ENCODE measurements around the gene NCK2. TPM values are rescaled to one million over a fixed set of nuclear protein-coding genes. Genes with fewer than 3 reads are reported as not detected.

Gene NCK2
- total and polyA plus RNA-seq, 2 of the 4 experiments (the other 2 are of a cell fraction): 15.8 to 22.2 TPM

DNA sequence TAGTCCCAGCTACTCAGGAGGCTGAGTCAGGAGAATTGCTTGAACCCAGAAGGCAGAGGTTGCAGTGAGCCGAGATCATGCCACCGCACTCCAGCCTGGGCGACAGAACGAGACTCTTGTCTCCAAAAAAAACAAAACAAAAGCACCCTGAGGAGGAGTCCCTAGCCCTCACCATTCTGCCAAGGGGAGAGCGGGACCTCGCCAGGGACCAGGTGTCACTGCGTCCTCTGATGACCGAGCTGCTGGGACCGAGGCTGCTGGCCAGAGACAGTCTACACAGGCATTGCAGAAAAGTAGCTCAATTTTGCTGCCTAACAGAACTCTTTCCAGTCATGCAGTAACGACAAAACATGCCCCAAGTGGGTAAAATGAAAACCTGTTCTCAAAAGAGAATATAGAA lies 18.4 kb downstream of the NCK2 start:
- no peak overlapping the region for H3K14ac ChIP-seq (replicated peaks; ENCODE audit: low read depth, low read length)
- 95% methylated on average over 4 of the region's 10 CpGs; no CpG with 5 or more reads in 1 of the 2 experiments for WGBS, 2 experiments (ENCODE audit: extremely low coverage in 2 of 2, insufficient read length in 1 of 2)
- CTCF ChIA-PET: no interaction called here
- H3K4ac ChIP-seq (ENCODE audit: low read depth, low read length): no peak overlapping the region
- no peak overlapping the region for H3K4me3 ChIP-seq (ENCODE audit: insufficient read depth, low read depth, low read length)
- no peak overlapping the region for H2BK5ac ChIP-seq (ENCODE audit: low read depth, low read length, poor library complexity, severe bottlenecking)
- TF ChIP-seq ELK1 (IDR thresholded peaks at IDR 0.05; ENCODE audit: borderline replicate concordance, low read depth, low read length) (no peak), RAD21 (IDR thresholded peaks at IDR 0.05; ENCODE audit: low read length) (no peak), FOS (IDR thresholded peaks at IDR 0.05; ENCODE audit: low read depth, low read length) (no peak), POLR2A (IDR thresholded peaks at IDR 0.05; ENCODE audit: low read depth, low read length) (no peak), BHLHE40 (IDR thresholded peaks at IDR 0.05; ENCODE audit: low read depth, low read length) (no peak), CHD1 (IDR thresholded peaks at IDR 0.05; ENCODE audit: low read depth, low read length) (no peak), MXI1 (IDR thresholded peaks at IDR 0.05; ENCODE audit: borderline replicate concordance, low read depth, low read length) (no peak), NFE2L2 (IDR thresholded peaks at IDR 0.05; ENCODE audit: low read depth, low read length) (no peak), MAFK (IDR thresholded peaks at IDR 0.05; ENCODE audit: low read depth, low read length) (no peak), RFX5 (IDR thresholded peaks at IDR 0.05; ENCODE audit: low read depth, low read length) (no peak), MAZ (IDR thresholded peaks at IDR 0.05; ENCODE audit: borderline replicate concordance, low read depth, low read length) (no peak), CEBPB (IDR thresholded peaks at IDR 0.05; ENCODE audit: low read depth, low read length) (no peak), SMC3 (IDR thresholded peaks at IDR 0.05; ENCODE audit: low read depth, low read length) (no peak), RCOR1 (IDR thresholded peaks at IDR 0.05; ENCODE audit: insufficient replicate concordance, low read length) (no peak)
- TF ChIP-seq, protein P1, sequence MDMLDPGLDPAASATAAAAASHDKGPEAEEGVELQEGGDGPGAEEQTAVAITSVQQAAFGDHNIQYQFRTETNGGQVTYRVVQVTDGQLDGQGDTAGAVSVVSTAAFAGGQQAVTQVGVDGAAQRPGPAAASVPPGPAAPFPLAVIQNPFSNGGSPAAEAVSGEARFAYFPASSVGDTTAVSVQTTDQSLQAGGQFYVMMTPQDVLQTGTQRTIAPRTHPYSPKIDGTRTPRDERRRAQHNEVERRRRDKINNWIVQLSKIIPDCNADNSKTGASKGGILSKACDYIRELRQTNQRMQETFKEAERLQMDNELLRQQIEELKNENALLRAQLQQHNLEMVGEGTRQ (IDR thresholded peaks at IDR 0.05; ENCODE audit: low read depth, low read length): no peak
- TF ChIP-seq, protein P2, sequence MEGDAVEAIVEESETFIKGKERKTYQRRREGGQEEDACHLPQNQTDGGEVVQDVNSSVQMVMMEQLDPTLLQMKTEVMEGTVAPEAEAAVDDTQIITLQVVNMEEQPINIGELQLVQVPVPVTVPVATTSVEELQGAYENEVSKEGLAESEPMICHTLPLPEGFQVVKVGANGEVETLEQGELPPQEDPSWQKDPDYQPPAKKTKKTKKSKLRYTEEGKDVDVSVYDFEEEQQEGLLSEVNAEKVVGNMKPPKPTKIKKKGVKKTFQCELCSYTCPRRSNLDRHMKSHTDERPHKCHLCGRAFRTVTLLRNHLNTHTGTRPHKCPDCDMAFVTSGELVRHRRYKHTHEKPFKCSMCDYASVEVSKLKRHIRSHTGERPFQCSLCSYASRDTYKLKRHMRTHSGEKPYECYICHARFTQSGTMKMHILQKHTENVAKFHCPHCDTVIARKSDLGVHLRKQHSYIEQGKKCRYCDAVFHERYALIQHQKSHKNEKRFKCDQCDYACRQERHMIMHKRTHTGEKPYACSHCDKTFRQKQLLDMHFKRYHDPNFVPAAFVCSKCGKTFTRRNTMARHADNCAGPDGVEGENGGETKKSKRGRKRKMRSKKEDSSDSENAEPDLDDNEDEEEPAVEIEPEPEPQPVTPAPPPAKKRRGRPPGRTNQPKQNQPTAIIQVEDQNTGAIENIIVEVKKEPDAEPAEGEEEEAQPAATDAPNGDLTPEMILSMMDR (conservative IDR thresholded peaks at IDR 0.05; ENCODE audit: low read depth, low read length): no peak
- peaks cover 25% of the 10 kb centered on the region; the same call in 1 of the 2 replicates for H3K9me1 ChIP-seq (ENCODE audit: insufficient read depth, low read length)
- intact Hi-C loops (cut with micrococcal nuclease) (no loop called here), in situ Hi-C loops (cut with MboI; ENCODE audit: low sequenced_read_pairs) (no loop called here), dilution Hi-C loops (cut with HindIII; ENCODE audit: low sequenced_read_pairs, unreplicated experiment) (no loop called here)
- ATAC-seq (ENCODE audit: low read depth) (no peak), DNase-seq (no peak)
- no peak overlapping the region for H3K18ac ChIP-seq (ENCODE audit: low read depth, low read length)
- no peak overlapping the region for H3K27ac ChIP-seq (ENCODE audit: insufficient read depth, low read length)
- H3K79me1 ChIP-seq (ENCODE audit: low read depth in 1 of 2, low read length in 2 of 2): peaks cover 51 to 77% of the 10 kb centered on the region in 2 experiments
- no peak overlapping the region for H3K4me2 ChIP-seq (ENCODE audit: low read depth, low read length)
- H3K27me3 ChIP-seq (ENCODE audit: control insufficient read depth, insufficient read depth, low read length): no peaks in the 10 kb centered on the region
- no peak overlapping the region for H3K56ac ChIP-seq (ENCODE audit: extremely low read depth, insufficient read depth, low read length)
- no TSS peak for BruUV-seq (replicated peaks)
- peaks cover 58% of the 10 kb centered on the region for H4K20me1 ChIP-seq (ENCODE audit: insufficient read depth, low read length)
- H4K8ac ChIP-seq (ENCODE audit: low read depth in 2 of 2, low read length in 2 of 2): no peak overlapping the region
- H4K5ac ChIP-seq (ENCODE audit: low read depth, low read length): no peak overlapping the region
- H2BK120ac ChIP-seq (ENCODE audit: low read depth, low read length): no peak overlapping the region
- H3K9me3 ChIP-seq (ENCODE audit: control insufficient read depth, insufficient read depth, low read length): no peaks in the 10 kb centered on the region
- H2BK20ac ChIP-seq (ENCODE audit: low read depth, low read length): no peak overlapping the region
- peaks cover 4% of the 10 kb centered on the region for H3K4me1 ChIP-seq (ENCODE audit: control insufficient read depth, insufficient read depth, low read length)
- H4K91ac ChIP-seq (ENCODE audit: insufficient read depth, low read depth, low read length): no peak overlapping the region
- H3K23ac ChIP-seq (ENCODE audit: low read depth, low read length): no peak overlapping the region
- no peak overlapping the region for H2BK15ac ChIP-seq (ENCODE audit: low read depth, low read length)
- no peak overlapping the region for H2AK9ac ChIP-seq (replicated peaks; ENCODE audit: low read depth, low read length, poor library complexity)
- POLR2A ChIA-PET (ENCODE audit: unreplicated experiment): no interaction called here
- no peak overlapping the region for H3K9ac ChIP-seq (ENCODE audit: low read depth, low read length)
- no peak overlapping the region for H2AFZ ChIP-seq (replicated peaks; ENCODE audit: low read length, poor library complexity)
- H3K36me3 ChIP-seq (ENCODE audit: control insufficient read depth, insufficient read depth, low read length): peaks cover 2% of the 10 kb centered on the region; the same call in 1 of the 2 replicates
- no peak overlapping the region for H2AK5ac ChIP-seq (ENCODE audit: low read depth, low read length)

Data from IMR-90 (cell line).